GM18526 (cell line): ENCODE measurements around the gene SIX1.

Experiments
- POLR2A ChIP-seq: IDR thresholded peaks from 3 replicates; pipeline ENCODE4 v1.6.1; 2011; ENCODE audit not compliant: insufficient read length; ENCODE audit errors: extremely low read depth

SIX1 gene

DNA sequence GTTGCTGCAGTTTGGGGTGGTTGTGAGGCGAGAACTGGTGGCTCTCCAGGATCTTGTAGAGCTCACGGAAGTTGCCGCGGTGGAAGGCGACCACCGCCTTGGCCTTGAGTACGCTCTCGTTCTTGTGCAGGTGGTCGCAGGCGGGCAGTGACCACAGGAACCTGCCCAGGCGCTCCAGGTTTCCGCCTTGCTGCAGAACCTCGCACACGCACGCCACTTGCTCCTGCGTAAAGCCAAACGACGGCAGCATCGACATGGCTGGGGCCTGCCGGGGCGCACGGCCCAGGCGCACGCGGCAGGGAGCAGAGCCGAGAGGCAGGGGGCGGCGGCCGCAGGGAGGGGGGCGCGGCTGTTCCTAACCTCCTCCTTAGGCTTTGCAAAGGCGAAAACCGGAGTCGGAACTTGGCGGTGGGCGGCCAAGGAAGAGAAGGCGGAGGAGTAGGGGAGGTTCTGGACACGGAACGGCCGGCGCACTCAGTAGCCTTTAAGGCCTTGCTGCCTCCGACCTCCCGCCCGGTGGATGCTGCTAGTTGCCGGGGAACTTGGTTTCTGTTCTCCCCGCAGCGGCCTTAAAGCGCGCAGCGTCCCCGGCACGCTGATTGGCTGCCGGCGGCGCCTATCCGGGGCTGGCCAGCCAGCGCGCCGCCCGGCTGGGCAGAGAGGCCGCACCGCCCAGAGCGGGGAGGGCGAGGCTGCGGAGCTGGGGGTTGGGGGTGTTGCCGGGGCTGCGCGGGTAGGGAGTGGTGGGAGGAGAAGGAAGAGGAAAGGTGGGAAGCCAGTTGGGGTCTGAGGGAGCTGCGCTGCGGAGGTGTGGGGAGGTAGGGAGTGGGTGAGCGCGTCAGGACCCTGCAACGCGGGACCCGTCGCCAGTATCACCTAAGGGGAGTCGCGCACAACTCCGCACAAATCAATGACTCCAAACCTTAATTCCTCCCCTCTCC is at the start of gene SIX1:
Gene SIX1 (minus strand): TSS at position 544 of the 941 bp plus-strand sequence. CDS start 288 bp downstream, at position 256.
- TF ChIP-seq POLR2A = no peak

DNA sequence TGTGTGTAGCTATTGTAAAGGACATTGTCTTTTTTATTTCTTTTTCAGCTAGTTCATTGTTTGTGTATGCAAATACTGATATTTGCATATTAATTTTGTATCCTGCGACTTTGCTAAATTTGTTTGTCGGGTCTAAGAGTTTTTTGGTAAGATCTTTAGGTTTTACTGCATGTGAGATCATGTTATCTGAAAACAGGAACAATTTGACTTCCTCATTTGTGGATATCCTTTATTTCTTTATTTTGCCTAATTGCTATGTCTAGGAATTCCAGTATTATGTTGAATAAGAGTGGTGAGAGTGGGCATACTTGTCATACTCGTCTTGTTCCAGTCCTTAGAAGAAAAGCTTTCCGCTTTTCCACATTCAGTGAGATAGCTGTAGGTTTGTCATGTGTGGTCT is 46.0 kb upstream of the SIX1 start:
- TF ChIP-seq POLR2A = no peak

GRCh38 chr14:60691383-60692113 is 42.3 kb upstream of the SIX1 start:
- TF ChIP-seq POLR2A = no peak

- no peak for TF ChIP-seq POLR2A
Measured at GRCh38 chr14:60686865-60687264, 37.6 kb upstream of the SIX1 start.

GRCh38 chr14:60684203-60684602 is 34.9 kb upstream of the SIX1 start:
- TF ChIP-seq POLR2A = no peak

GRCh38 chr14:60681271-60681670 is 32.0 kb upstream of the SIX1 start:
- TF ChIP-seq POLR2A = no peak

DNA sequence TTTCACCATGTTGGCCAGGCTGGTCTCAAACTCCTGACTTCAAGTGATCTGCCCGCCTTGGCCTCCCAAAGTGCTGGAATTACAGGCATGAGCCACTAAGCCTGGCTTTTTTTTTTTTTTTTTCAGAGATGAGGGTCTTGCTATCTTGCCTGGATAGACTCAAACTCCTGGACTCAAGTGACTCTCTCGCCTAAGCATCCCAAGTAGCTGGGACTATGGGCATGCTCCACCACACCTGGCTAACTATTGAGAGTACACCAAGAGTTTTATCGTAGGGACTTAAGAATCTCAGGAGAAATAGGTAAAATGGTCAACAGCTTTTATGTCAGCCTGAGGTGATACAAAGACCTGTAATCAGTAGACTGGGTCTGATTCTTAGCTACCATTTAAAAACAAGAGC is 31.2 kb upstream of the SIX1 start:
- no peak for TF ChIP-seq POLR2A

DNA sequence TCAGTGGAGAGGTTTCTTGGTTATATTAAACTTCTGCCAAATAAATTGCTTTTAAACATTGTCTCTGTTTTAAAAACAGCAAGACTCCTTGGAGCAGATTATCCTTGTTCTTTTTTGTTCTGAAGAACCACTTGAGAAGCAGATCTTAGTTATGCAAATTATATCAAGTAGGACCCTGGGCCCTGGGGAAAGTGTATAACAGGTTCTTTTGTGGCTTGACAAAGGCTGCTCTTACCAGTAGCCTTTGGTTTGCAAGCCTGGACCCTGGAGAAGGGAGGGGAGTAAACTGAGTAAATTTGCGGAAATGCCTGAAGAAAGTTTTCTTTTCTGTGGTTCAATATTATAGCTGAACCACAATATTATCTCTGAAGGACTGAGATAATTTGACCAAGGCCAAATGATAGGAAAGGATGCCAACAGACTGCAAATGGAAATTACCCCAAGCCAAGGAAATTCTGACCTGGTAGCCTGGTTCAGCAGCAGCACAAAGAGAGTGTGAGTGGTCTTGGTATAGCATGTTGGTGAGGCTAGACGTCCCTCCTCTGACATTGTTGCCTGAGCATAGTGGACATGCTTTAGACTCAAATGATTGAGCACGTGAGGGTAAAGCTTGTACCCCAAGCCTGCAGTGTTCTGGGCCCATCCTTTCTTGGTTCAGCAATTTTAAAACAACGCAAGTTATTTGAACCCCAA is 30.4 kb upstream of the SIX1 start:
- TF ChIP-seq POLR2A = no peak

DNA sequence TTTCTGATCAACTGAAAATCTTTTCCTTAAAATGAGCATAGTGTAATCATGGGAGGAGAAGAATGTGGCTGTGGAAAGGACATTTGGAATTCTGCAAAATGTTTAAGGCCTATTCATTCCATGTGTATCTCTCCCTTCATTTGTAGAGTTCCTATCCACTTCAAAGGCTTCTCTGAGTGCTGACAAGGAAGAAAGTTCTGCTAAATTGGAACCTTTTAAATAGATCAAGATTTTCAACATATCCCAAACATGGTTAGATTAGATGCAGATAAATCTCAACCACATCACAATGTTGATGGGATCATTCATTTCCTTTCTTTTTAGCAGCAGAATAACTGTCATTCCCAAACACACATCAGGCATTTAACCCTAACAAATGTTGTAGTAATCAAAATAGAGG is 28.4 kb upstream of the SIX1 start:
- TF ChIP-seq POLR2A = no peak

DNA sequence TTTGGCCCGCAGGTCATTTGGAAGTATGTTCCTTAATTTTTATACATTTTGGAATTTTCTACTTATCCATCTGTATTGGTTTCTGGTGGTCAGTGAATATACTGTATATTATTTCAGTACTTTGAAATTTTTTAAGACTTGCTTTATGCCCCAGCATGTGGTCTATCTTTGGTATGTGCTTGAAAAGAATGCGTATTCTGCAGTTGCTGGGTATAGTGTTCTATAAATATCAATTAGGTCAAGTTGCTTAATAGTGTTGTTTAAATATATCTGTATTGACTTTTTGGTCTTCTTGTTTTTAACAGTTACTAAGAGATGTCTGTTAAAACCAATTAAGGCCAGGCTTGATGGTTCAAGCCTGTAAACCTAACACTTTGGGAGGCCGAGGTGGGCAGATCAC is 21.7 kb upstream of the SIX1 start:
- TF ChIP-seq POLR2A = no peak

DNA sequence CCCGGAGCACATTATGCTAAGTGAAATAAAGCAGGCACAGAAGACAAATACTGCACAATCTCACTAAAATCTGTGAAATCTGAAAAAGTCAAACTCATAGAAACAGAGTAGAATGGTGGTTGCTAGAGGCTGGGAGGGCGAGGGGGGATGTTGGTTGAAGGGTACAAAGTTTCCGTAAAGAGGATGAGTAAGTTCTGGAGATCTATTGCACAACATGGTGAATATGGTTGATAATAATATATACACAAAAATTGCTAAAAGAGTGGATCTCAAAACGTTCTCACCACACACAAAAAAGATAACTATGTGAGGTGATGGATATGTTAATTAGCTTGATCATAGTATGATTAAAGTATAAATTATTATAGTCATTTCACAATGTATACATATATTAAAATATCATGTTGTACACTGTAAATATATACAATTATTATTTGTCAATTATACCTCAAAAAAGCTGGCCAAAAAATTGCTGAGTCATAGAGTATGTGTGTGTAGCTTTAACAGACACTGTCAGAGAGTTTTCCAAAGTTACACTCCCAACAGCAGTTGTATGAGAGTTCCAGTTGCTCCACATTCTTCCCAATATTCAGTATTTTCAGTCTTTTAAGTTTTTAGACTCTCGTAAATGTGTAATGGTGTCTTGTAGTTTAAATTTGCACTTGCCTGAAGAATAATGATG is 19.3 kb upstream of the SIX1 start:
- TF ChIP-seq POLR2A = no peak

DNA sequence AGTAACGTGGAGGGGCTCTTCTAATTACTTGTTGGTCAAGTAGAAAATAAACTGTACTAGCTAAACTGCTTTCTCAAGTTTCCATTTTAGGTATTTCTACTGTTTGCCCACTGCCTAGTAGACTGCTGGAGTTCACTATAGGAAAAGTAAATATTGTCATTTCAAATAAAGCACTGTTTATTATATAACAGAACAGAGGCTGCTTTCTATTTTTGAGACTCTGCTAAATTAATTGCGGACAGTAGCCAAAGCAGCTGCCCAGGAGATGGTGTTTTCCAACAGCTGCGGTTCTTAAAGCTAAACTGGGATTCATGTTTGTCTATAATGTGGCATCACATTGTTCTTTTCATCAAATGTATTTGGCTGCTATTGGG is 15.9 kb upstream of the SIX1 start:
- no peak for TF ChIP-seq POLR2A

- no peak for TF ChIP-seq POLR2A
Measured at GRCh38 chr14:60662982-60663381, 13.7 kb upstream of the SIX1 start.

- no peak for TF ChIP-seq POLR2A
Measured at GRCh38 chr14:60661721-60662120, 12.4 kb upstream of the SIX1 start.
